PC-9 (cell line): ENCODE results near the gene TRIP13.

Experiments used
- CTCF ChIP-seq: fragments of 200-600 bp; sonication (generic); conservative IDR thresholded peaks from 2 replicates; pipeline ENCODE4 v1.6.1; 2017; ENCODE audit warnings: mixed run types, antibody characterized with exemption, mild to moderate bottlenecking, moderate library complexity
- EZH2 ChIP-seq: fragments of 200-600 bp; sonication (generic); IDR thresholded peaks from 2 replicates; pipeline ENCODE4 v1.8.0; 2017; ENCODE audit warnings: antibody characterized with exemption, low read depth

- no peak for TF ChIP-seq CTCF
- no peak for TF ChIP-seq EZH2
These were observed 38.5 kb upstream of the TRIP13 start for GRCh38 chr5:854217-854616.
